GM21619 (cell line): ENCODE data around the gene MATCAP1.

Experiments used
- ATAC-seq: cut with Tn5 transposase; IDR thresholded peaks from one replicate; pipeline ENCODE4 v1.9.1; 2021; ENCODE audit not compliant: unreplicated experiment

Gene MATCAP1

DNA sequence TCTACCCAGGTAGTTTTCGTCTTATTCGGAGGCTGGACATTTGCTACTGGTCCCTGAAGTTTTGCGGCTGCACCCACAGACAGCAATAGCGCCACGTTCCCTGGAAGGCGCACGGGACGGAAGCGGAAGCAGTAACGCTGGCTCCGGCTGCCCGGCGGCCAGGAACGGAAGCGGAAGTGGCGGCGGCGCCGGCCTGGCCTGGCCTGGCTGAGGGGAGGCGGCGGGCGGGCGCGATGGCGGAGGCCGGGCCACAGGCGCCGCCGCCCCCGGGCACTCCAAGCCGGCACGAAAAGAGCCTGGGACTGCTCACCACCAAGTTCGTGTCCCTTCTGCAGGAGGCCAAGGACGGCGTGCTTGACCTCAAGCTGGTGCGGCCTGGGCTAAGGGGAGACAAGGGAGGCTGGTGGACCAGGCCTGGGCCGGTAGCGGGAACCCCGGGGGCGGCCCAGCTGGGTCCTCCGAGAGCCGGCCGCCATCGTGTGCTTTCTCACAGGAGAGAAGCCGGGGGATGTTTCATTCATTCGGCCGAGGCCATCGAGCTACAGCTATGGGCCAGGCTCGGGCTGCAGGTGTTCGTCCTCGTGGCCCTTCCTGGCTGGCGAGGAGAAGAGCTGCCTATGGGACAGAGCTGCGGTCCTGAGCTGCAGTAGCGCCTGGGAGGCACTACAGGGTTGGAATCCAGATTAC lies 8.4 kb upstream of the MATCAP1 start, which contains the start of gene E2F4:
Gene E2F4 (plus strand): TSS at position 161 of the 687 bp plus-strand sequence. CDS start 73 bp downstream, at position 234.
- ATAC-seq, result peak; percentile 87

DNA sequence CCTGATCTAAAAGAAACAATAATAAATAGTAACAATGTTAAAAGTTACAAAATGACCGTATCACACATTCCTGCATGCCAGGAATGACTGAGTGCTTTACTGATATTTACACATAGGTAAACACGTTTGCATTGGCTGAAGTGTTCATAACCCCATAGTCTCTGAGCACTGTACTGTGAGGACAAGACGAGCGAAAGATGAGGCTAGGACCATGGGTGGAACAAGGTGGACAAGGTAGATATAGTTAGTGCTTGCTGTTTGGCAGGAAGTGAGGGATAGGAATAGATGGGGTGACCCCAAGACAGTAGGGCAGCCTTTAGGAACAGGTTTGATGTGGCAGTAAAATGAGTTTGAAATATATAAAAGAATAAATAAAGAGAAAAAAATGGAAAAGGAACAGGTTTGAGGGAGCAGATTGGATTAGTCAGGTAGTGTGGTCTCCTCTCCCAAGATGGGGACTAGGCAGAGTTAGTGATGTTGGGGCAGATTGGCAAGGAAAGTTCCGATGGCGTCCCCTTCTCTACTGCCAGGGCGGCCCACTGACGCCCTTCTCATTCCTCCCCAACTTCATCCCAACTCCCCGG lies 7.7 kb upstream of the MATCAP1 start:
- no peak for ATAC-seq

DNA sequence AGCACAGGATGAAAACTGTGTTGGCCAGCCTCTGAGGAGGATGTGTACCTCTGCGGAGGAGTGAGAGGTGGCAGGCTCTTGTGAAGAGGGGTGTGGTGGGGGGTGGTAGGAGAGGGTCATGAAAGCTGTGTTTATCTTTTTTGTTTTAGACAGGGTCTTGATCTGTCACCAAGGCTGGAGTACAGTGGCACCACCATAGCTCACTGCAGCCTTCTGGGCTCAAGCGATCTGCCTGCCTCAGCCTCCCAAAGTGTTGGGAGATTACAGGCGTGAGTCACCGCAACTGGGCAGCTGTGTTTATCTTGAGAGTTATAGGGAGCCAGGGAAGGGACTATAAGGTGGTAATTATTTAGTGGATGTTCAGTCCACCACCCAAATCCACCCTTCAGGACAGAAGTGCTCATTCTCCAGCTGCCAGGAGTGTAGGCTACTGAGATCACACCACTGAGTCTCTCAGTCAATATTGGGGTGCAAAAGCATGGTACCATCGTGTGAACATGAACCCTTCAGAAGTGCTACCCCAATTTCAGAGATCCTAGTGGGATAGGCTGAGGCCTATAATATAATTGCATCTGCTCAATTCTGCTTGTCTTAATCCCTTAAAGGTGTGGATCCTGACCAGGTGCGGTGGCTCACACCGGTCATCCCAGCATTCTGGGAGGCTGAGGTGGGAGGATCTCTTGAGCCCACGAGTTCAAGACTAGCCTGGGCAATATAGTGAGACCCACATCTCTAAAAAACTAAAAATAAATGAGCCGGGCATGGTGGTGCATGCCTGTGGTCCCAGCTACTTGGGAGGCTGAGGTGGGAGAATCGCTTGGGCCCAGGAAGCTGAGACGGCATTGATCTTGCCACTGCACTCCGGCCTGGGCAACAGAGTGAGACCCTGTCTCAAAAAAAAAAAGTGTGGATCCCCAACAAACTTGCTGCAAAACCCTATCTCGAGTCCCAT lies 7.0 kb upstream of the MATCAP1 start:
- ATAC-seq, result no peak

DNA sequence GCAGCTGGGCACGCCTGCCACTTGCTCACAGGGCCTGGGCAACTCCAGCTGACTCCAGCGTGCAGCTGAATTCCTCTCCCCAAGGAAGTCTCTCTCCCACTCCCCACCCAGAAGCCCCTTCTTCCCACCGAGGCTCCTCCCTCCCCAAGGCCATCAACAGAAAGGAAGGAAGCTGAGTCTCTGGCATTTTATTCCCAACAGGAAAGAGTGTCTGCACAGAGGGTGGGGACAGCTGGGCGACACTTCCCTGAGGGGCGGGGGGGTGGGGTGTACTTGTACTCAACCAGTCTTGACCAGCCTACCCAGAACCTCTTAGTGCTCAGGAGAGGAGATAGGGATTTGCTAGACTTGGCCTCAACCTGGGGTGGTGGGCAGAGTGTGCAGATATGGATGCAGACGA lies 6.3 kb upstream of the MATCAP1 start, which contains the start of gene EXOC3L1:
Gene EXOC3L1 (minus strand): TSS at position 96 of the 400 bp plus-strand sequence. CDS start 460 bp downstream, outside the sequence.
- ATAC-seq, result no peak

DNA sequence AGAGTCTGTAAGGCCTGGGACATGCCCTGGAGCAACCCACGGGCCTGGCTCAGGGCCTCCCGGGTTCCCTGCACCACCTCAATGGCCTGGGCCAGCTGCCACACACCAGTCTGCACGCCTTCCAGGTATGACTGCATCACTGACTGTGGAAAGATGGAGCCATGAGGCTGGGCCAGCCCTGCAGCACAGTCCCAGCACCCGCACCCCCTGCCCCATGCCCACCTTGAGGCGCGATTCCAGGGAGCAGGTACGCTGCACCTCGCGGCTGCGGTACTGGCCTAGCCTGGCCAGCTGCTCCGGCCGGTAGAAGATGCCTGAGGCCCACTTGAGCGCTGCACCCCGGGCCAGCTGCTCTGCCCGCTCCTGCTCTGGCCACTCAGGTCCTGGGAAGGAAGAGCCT lies 5.0 kb upstream of the MATCAP1 start:
- ATAC-seq, result no peak

DNA sequence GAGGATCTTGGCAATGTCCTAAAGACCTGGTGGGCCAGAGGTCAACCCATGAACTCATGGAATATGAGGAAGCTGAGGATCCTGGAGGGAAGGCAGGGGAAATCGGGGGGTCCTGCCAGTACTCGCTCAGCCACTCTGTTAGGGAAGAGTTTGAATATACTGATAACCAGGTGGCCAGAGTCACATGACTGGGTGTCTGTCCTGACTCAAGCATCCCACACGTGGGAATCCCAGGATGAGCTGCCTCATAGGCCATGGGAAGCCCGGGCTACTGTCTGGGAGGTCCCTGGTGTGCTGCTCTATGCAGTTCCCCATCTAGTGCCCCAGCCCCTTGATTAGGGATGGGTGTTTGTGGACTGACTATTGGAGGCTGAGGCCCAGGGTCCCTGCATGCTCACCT lies 4.6 kb upstream of the MATCAP1 start:
- ATAC-seq, result no peak

DNA sequence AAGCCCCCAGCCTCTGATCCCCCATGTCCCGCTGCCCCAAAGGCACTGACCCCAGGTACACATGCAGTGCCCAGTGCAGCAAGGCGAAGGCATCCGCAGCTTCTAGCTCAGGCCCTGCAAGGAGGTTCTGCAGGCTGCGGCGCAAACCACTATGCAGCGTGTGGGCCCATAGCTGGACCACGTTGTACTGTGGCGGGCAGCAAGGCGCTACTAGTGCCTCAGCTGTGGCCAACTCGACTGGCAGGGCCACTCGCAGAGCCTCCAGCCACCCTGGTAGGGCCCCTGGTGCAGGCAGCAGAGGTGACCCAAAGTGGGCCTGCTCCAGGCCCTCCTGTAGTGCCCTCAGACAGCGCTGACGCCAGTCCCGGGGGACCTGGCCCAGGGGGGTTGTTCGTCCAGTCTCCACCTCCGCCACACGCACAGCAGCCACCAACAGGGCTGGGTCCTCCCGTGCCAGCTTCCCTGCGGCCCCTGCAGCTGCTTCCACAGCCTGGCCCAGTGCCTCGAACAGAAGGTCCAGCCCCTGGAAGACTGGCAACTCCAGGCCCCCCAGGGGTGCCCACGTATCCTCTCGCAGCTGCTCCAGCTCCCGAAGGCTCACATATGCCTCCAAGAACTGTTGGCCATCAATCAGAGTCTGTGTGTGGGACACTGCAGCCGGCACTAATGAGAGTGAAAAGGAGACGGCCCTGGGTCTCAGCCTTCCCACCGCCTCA lies 3.6 kb upstream of the MATCAP1 start:
- no peak for ATAC-seq

DNA sequence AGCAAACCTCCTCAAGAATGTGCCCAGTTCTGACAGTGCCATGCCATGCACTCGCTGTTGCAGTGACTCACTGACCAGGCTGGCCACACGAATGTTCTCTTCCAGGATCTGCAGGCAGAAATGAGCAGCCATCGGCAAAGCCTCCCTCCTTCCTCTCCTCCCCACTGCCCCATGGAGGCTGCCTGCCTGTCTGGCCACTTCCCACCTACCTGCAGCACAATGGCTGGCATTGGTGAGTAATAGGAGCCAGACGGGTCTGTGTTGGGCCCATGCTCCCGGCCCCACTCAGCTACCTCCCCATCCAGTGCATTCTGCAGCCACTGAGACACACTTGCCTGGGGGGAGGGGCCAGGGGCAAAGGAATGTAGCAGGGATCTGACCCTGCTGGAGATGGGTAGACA lies 2.8 kb upstream of the MATCAP1 start:
- no peak for ATAC-seq

DNA sequence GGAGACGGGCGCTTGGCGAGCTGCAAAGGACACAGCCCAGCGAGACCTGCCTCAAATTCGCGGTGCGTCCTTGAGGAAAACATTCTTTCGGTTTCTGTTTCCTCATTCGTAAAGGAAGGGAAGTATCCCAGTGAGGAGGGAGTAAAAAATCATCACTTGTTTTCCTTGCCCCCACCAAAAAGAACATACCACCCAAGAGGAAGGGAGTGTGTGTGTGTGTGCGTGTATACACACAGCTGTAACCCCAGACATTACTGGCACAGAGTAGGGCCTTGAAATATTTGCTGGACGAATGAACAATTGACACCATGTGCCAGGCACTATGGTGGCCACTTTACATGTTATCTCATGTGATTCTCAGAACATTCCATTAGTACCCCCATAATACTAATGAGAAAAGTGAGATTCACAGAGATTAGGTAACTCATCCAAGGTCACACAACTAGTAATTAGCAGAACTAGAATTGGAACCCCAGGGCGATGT lies 1.9 kb upstream of the MATCAP1 start:
- ATAC-seq, result no peak

DNA sequence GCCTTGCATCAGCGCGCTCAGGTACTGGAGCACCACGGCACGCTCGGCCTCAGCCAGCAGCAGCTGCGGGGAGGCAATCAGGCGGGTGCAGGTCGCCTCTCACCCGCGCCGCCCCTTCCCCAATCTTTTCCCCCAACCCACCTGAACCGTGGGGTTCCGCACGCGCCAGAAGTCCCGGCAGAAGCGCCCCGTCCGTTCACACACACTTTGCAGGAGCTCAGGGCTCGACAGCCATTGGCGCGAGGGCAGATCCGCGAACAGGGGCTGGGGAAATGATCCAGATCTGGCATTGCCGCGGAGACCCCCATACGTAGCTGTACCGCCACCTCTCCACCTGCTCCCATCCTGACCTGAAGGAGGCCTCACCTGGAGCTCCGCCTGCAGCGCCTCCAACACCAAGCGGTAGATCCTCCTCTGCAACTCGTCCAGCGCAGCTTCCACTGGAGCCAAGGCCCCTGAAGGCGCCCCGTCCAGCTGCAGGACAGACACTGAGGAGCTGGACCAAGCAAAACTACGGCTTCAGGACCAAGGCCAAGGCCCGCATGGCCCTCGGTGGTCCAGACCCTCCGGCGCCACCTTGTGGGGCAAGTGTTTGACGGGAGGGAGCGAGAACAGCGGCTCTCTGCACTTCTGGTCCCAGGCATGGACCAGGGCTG lies 1.4 kb upstream of the MATCAP1 start:
- ATAC-seq, result no peak

DNA sequence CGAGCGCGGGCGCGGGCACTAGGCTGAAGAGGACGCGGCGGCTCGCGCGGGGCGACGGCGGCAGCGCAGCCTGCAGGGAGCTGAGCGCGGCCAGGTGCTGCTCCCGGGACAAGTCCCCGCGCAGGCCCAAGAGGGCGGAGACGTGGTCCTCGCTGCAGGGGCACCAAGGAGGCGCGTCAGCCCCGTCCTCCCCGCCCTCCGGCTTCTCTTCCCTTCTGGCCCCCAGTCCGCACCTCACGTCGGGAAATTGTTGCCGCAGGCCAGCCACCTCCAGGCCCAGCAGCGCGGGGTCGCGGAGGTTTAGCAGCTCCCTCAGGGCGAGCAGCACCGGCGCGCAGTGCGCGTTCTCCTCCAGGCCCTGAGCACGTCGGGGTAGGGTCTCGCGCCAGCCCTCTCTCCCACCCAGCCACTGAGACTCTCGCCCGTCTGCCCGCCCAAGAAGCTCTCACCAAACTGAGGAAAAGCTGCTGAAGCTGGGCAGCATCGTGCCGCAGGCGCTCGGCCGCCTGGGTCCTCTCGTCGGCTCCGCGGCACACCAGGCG lies 761 bp upstream of the MATCAP1 start:
- ATAC-seq, result peak; percentile 1

DNA sequence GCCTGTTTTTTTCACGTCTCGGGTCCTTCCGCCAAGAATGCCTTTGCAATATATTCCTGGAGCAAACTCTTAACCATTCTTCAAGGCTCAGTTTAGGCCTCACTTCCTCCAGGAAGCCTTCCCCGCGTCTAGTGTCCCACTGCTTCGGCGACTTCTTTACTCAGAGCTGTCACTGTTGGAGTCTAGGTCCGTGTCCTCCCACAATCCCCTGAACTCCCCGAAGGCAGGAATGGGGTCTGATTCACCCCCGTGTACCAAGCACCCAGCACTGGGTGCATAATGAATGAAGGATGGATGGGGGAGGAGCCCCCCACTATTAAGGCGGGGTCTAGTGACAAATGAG lies 508 bp downstream of the MATCAP1 start:
- no peak for ATAC-seq

DNA sequence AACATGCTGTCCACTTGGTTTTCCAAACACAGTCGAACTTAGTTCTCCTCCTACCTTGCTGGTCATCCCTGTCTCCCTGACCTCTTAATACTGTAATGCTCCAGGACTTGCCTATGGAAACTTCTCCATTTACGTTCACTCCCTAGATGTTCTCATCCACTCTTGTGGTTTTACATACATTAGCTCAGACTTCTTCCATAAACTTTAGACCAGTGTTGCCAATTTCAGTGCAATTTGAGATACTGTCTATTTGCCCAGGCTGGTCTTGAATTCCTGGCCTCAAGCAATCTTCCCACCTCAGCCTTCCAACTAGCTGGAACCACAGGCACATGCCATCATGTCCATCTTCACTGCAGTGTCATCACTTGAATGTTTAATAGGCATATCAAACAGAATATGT lies 1.5 kb downstream of the MATCAP1 start:
- no peak for ATAC-seq

DNA sequence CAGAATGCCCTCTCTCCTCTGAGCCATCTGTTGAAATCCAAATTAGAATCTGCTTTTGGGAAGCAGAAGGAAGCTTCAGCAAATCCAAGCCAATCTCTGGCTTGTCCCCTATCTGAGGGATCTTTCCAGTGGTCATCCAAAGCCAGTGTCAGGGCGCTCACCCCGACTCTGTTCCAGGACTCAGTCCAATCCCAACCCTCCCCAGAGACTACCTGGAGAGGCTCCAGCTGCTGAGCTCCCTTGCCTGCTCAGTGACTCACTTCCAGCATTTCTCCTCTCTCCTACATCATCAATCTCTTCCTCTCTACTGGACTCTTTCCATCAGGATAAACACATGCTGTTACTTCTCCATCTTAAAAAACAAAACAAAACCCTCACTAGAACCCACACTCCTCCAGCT lies 2.4 kb downstream of the MATCAP1 start:
- no peak for ATAC-seq

DNA sequence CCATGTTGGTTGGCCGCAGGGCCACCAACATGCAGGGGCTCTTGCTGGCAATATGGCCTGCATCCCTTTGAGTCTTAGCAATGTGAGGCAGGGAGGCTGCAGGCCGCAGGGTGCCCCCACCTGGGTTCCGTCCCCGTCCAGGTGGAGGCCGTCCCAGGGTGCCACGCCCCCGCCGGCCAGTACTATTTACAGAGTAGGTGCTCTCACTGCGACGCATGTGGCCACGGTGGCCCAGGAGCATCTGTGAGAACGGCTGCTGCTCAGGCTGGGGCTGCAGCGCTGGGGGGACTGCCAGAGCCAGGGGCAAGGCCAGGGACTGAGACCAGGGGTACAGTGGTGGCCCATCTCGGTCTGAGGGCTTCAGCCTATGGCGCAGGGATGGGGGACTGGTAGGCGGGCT lies 3.6 kb downstream of the MATCAP1 start:
- ATAC-seq, result no peak

DNA sequence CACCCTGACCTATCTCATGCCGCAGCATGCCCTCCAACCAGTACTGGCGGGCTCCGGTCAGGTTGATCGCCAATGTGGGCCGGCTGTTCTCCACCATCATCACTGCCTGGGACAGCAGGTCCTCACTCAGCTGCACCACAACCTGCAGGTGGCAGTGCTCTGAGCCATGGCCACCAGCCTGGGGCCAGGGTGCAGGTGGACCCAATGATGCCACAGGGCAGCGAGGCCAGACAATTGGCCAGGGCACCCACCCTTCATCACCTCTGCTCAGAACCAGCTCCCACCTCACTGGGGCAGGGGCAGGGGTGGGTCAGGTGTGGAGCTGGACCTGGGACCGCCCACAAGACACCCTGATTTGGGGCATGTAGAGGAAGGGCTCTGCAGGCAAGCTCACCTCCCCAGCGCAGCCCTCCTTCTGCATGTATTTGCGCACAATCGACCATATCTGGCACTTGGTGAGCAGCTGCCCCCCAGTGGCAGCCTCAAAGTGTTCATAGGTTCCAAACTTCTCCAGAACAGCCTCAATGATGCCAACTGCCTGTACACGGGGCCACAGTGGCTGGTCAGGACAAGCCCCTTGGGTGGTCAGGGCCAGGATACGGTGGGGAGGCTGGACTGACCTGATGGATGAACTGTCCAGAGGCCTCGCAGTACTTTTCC lies 4.2 kb downstream of the MATCAP1 start:
- ATAC-seq, result no peak

DNA sequence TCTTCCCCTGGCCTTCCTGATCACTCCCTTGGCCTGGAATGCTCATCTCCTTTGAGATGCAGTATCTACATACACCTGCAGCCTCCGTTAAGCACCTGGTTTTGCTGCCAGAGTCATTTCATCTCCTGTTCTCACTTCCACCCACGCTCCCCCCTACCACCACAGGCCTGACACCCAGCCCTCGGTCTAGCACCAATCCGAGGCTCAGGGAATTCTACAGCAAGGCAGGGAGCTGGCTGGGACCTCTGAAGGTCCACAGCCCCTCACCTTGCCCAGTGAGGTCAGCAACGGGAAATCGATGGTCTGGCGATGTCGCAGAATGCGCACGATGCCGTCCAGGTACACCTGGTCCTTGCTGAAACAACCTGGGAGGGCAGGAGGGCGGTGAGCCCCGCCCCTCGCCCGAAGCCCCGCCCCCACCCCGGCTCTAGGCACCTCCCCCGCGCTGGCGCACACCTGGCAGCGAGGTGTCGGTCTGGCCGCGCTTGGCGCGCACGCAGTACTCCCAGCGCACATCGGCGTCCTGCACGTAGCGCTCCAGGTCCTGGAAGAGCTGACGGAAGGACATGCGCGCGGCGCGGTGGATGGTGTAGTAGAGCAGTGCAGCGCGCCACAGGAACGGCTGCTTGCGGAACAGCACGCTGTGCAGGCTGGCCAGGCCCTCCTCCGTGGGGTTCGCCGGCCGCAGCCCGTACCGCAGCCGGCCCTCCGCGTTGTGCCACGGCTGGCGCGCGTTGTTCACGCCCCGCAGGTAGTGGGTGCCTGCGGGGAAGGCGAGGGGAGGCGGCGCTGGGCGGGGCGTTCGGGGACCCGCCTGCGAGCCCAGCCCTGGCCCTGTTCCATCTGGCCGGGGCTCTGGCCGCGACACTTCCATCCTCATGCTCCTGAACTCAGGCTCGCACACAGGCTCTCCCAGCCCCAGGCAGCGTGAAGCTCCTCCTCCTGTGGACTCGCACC lies 5.7 kb downstream of the MATCAP1 start:
- no peak for ATAC-seq

DNA sequence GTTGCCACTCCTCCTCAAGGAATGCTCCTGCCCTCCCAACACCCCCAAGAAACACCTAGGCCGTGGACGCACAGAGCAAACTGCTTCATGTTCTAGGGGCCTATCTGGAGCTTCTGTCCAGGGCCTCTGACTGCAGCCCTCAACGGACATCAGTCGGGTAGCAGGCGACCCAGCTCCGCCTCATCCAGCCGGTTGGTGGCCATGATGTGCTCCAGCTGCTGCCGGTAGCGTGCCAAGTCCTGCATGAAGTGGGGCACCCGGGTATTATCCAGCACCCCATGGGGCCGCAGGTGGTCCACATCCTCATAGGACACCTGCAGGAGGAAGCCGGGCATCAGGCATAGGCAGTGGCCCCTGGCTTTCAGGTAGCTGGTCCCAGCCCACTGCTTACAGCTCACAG lies 7.1 kb downstream of the MATCAP1 start:
- no peak for ATAC-seq
